ENCODE measurements around the gene RAB10. TPM values are rescaled to one million over a fixed set of nuclear protein-coding genes. Genes with fewer than 3 reads are reported as not detected.

Gene RAB10
- total and polyA plus RNA-seq, 9 of the 15 experiments (the other 6 are each of a cell fraction or from before 2014, with no cell fraction given), result 25.1 to 214 (median 157) TPM

GRCh38 chr2:26059542-26059941 is 25.7 kb downstream of the RAB10 start (continued):
- TF ChIP-seq ATF6 (CRISPR knock-in tag; IDR thresholded peaks at IDR 0.05), result no peak
- no peak for TF ChIP-seq SIX5 (IDR thresholded peaks at IDR 0.05; ENCODE audit: borderline replicate concordance in 1 of 2, insufficient read depth in 1 of 2, low read depth in 1 of 2, low read length in 2 of 2)
- TF ChIP-seq, protein P1, sequence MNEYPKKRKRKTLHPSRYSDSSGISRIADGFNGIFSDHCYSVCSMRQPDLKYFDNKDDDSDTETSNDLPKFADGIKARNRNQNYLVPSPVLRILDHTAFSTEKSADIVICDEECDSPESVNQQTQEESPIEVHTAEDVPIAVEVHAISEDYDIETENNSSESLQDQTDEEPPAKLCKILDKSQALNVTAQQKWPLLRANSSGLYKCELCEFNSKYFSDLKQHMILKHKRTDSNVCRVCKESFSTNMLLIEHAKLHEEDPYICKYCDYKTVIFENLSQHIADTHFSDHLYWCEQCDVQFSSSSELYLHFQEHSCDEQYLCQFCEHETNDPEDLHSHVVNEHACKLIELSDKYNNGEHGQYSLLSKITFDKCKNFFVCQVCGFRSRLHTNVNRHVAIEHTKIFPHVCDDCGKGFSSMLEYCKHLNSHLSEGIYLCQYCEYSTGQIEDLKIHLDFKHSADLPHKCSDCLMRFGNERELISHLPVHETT (CRISPR knock-in tag; conservative IDR thresholded peaks at IDR 0.05 in 1 of 2, IDR thresholded peaks at IDR 0.05 in 1 of 2), result no peak
- no peak for TF ChIP-seq GABPA (tag; conservative IDR thresholded peaks at IDR 0.05; ENCODE audit: low read depth)
- TF ChIP-seq MEF2A (IDR thresholded peaks at IDR 0.05; ENCODE audit: control insufficient read depth, low read depth, low read length), result no peak
- no peak for TF ChIP-seq ZNF707 (CRISPR knock-in tag; conservative IDR thresholded peaks at IDR 0.05)
- no peak for TF ChIP-seq HIVEP1 (CRISPR knock-in tag; IDR thresholded peaks at IDR 0.05)
- TF ChIP-seq NR2C1 (IDR thresholded peaks at IDR 0.05), result no peak
- TF ChIP-seq NR2C1 (tag; IDR thresholded peaks at IDR 0.05), result no peak
- no peak for TF ChIP-seq TCF7 (IDR thresholded peaks at IDR 0.05; ENCODE audit: borderline replicate concordance)
- no peak for TF ChIP-seq HNRNPH1 (optimal IDR thresholded peaks at IDR 0.05; ENCODE audit: low read depth, low read length)
- TF ChIP-seq, protein P2, sequence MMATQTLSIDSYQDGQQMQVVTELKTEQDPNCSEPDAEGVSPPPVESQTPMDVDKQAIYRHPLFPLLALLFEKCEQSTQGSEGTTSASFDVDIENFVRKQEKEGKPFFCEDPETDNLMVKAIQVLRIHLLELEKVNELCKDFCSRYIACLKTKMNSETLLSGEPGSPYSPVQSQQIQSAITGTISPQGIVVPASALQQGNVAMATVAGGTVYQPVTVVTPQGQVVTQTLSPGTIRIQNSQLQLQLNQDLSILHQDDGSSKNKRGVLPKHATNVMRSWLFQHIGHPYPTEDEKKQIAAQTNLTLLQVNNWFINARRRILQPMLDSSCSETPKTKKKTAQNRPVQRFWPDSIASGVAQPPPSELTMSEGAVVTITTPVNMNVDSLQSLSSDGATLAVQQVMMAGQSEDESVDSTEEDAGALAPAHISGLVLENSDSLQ (IDR thresholded peaks at IDR 0.05), result no peak
- no peak for TF ChIP-seq RUNX1 (IDR thresholded peaks at IDR 0.05; ENCODE audit: low read depth)
- TF ChIP-seq MTA1 (IDR thresholded peaks at IDR 0.05; ENCODE audit: borderline replicate concordance), result no peak
- no peak for TF ChIP-seq SMAD4 (CRISPR knock-in tag; conservative IDR thresholded peaks at IDR 0.05)
- TF ChIP-seq CBX5 (IDR thresholded peaks at IDR 0.05; ENCODE audit: borderline replicate concordance, low read depth), result no peak
- TF ChIP-seq SMAD1 (IDR thresholded peaks at IDR 0.05; ENCODE audit: low read depth, low read length, partially characterized antibody), result no peak
- no peak for TF ChIP-seq RBM15 (IDR thresholded peaks at IDR 0.05; ENCODE audit: insufficient read depth, low read length)
- no peak for TF ChIP-seq PCBP1 (IDR thresholded peaks at IDR 0.05; ENCODE audit: low read depth, low read length, poor library complexity, severe bottlenecking)
- TF ChIP-seq TSC22D4 (tag; IDR thresholded peaks at IDR 0.05), result no peak
- TF ChIP-seq, protein P3, sequence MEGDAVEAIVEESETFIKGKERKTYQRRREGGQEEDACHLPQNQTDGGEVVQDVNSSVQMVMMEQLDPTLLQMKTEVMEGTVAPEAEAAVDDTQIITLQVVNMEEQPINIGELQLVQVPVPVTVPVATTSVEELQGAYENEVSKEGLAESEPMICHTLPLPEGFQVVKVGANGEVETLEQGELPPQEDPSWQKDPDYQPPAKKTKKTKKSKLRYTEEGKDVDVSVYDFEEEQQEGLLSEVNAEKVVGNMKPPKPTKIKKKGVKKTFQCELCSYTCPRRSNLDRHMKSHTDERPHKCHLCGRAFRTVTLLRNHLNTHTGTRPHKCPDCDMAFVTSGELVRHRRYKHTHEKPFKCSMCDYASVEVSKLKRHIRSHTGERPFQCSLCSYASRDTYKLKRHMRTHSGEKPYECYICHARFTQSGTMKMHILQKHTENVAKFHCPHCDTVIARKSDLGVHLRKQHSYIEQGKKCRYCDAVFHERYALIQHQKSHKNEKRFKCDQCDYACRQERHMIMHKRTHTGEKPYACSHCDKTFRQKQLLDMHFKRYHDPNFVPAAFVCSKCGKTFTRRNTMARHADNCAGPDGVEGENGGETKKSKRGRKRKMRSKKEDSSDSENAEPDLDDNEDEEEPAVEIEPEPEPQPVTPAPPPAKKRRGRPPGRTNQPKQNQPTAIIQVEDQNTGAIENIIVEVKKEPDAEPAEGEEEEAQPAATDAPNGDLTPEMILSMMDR (IDR thresholded peaks at IDR 0.05 in 2 of 3, conservative IDR thresholded peaks at IDR 0.05 in 1 of 3; ENCODE audit: insufficient read depth in 2 of 3, low read depth in 1 of 3, low read length in 3 of 3), result peak; percentile 40 to 52 (median 46); a peak in 5 of 6 replicates
